ENCODE measurements around the gene NEUROG2. TPM values are rescaled to one million over a fixed set of nuclear protein-coding genes. Genes with fewer than 3 reads are reported as not detected.

NEUROG2 gene
- total RNA-seq, 2 donors from 2014 or later: not detected

- no peak for ATAC-seq (replicated peaks)
- Mint-ChIP-seq H3K4me1 (no peaks in the 10 kb centered on the region), H3K36me3 (ENCODE audit: low read depth) (no peaks in the 10 kb centered on the region), H3K27ac (no peak overlapping the region), H3K27me3 (peaks cover 12% of the 10 kb centered on the region), H3K9me3 (peaks cover under 1% of the 10 kb centered on the region), H3K4me3 (no peak overlapping the region)
These were observed 42.0 kb downstream of the NEUROG2 start for GRCh38 chr4:112473985-112474384.

GRCh38 chr4:112472318-112472717 is 43.7 kb downstream of the NEUROG2 start:
- no peak for ATAC-seq (replicated peaks)
- peaks cover 5% of the 10 kb centered on the region for H3K27me3 Mint-ChIP-seq
- H3K36me3 Mint-ChIP-seq (ENCODE audit: low read depth): no peaks in the 10 kb centered on the region
- no peak overlapping the region for H3K4me3 Mint-ChIP-seq
- H3K4me1 Mint-ChIP-seq: no peaks in the 10 kb centered on the region
- no peaks in the 10 kb centered on the region for H3K9me3 Mint-ChIP-seq
- H3K27ac Mint-ChIP-seq: no peak overlapping the region

Other genes with a start within 250 kb of the NEUROG2 start
- 100 to 1,000 TPM in 1 of 2 donors, 10 to 100 TPM in 1; 53.6 to 108 TPM for gene TIFA, start 230.3 kb downstream of the NEUROG2 start, total RNA-seq
- 10 to 100 TPM; 15.7 to 55.3 TPM for gene ALPK1, start 218.8 kb downstream of the NEUROG2 start, total RNA-seq
- gene ZGRF1, start 120.7 kb upstream of the NEUROG2 start, total RNA-seq: 10 to 100 TPM; 40.4 to 41.9 TPM
- 10 to 100 TPM; 45.2 to 54.7 TPM for gene LARP7, start 121.0 kb upstream of the NEUROG2 start, total RNA-seq